Omental fat pad (tissue), 4 donors: ENCODE data around the gene ZNF747. TPM values are rescaled to one million over a fixed set of nuclear protein-coding genes. Genes with fewer than 3 reads are reported as not detected.

Experiments
- ATAC-seq: fragments of 150-250 bp; one replicate; pipeline ENCODE4 v1.9.1; 2016; ENCODE audit warnings: mild to moderate bottlenecking, moderate library complexity; ENCODE audit not compliant: low FRiP score
- DNase-seq: peaks from one replicate; pipeline ENCODE4 v3.0.0-alpha.2; 2019; ENCODE audit warnings: low spot score
- total RNA-seq, 4 donors: library from RNA; depleted of rRNA; stranded (reverse); fragments of >200 nt; gene quantifications; one replicate each; pipeline ENCODE4 v1.1.0, GENCODE V29; 2016
- TF ChIP-seq, protein P1 (sequence below), 3 donors: fragments of 450-650 bp; IDR thresholded peaks; one replicate each; pipeline ENCODE4 v1.5.1; 2016 to 2017; ENCODE audit warnings: antibody characterized with exemption in 3 of 3, mild to moderate bottlenecking in 3 of 3, moderate library complexity in 2 of 3

The ZNF747 gene
- total RNA-seq, 4 donors from 2014 or later, result 7.7 to 12.1 (median 10.4) TPM

DNA sequence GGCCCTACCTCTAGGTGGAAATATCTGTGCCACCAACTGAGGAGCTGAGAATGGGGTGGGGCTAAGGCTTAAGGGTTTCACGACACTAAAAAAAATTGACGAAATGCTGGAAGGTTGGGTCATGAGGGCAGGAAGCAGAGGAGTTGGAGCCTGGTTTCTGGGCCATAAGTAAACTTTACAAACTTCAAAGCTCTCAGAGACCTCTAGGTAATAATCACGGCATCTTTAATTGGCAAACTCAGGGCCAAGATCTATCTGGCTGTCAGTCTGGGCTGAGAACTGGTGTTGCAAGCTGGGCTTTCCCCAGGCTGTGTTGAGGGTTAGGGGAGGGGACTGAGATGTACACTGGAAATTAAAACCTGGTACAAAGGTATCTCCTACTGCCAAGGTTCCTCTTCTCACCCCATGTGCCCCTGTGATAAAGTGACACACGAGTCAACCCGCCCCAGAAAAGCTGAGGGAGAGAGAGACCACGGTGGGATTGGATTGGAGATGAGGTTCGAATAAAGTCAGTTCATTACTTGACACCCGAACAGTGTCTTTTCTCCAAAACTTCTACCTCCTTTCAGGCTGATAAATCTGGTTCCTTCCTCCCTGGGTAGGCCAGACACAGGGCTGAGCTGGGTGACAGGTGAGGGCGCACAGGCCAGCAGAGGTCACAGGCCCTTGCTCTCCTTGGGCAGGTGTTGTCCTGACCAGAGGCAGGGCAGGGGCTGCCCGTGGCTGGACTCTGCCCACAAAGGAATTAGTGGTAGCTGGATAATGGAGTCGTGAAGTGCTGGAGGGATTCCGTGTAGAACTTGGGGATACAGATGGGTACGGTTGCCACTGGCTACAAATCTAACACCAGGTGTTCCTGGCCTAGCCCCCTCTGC, 4.3 kb downstream of the ZNF747 start:
- no peak for ATAC-seq
- TF ChIP-seq, protein P1, sequence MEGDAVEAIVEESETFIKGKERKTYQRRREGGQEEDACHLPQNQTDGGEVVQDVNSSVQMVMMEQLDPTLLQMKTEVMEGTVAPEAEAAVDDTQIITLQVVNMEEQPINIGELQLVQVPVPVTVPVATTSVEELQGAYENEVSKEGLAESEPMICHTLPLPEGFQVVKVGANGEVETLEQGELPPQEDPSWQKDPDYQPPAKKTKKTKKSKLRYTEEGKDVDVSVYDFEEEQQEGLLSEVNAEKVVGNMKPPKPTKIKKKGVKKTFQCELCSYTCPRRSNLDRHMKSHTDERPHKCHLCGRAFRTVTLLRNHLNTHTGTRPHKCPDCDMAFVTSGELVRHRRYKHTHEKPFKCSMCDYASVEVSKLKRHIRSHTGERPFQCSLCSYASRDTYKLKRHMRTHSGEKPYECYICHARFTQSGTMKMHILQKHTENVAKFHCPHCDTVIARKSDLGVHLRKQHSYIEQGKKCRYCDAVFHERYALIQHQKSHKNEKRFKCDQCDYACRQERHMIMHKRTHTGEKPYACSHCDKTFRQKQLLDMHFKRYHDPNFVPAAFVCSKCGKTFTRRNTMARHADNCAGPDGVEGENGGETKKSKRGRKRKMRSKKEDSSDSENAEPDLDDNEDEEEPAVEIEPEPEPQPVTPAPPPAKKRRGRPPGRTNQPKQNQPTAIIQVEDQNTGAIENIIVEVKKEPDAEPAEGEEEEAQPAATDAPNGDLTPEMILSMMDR (IDR thresholded peaks at IDR 0.05), result no peak
- no peak for DNase-seq

- TF ChIP-seq, protein P1 (IDR thresholded peaks at IDR 0.05), result no peak
- DNase-seq, result no peak
- no peak for ATAC-seq
Observed at GRCh38 chr16:30528799-30529457, 5.7 kb downstream of the ZNF747 start.

- ATAC-seq, result peak; percentile 2
- no peak for DNase-seq
- TF ChIP-seq, protein P1 (IDR thresholded peaks at IDR 0.05), result no peak
Observed at GRCh38 chr16:30527635-30528178, 7.0 kb downstream of the ZNF747 start.

GRCh38 chr16:30526823-30527634, 7.6 kb downstream of the ZNF747 start:
- ATAC-seq, result peak; percentile 96
- DNase-seq, result peak; percentile 94
- TF ChIP-seq, protein P1 (IDR thresholded peaks at IDR 0.05), result peak in 1 of 3 donors; percentile 8

DNA sequence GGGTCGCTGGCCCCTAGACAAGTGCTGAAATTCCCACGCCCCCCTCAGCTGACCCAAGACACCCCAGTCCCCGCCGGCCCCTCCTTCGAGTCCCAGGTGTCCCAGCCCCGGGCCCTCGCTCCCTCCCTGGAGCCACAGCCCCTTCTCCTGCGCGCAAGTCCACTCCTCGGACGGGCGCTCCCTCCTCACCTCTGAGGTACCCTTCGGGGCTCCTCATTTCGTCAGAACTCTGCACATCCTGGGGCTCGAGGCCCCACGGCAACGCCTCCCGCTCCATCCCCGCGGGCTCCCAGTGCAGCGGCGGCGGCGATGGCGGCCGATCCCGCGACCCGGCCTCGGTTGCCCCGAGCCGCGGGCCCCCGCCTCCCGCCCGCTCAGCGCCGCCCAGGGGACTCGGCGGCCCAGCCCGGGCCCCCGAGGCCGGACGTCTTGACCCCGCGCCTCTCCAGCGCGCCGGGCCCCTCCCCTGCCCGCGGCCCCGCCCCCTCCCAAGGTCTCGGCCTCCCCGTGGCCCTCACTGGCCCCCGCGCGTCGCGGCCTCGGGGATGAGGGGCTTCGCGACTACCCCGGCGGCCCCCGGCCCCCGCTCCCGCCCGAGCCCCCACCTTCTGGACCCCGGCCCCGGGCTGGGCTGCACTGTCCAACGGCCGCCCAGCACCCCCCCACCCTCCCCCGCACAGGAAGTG, 8.4 kb downstream of the ZNF747 start, which contains the start of gene ZNF768:
Gene ZNF768, minus strand, starts transcription at position 430 of the 686 bp plus-strand sequence. Its CDS starts 153 bp downstream, at position 277.
- TF ChIP-seq, protein P1 (IDR thresholded peaks at IDR 0.05), result no peak
- DNase-seq (no peak), ATAC-seq (peak; percentile 59)

DNA sequence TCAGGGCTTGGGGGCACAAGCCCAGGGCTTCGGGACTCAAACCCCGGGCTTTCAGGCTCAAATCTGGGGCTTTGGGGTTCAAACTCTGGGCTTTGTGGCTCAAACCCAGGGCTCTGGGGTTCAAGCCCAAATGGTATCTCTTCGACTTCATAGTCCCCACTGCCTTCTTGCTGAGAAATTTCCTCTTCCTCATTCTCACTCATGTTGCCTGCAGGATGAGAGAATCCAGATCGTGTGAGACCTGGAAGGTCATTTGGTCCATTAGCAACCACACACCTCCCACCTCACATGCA, 8.9 kb downstream of the ZNF747 start:
- DNase-seq (no peak), ATAC-seq (no peak)
- TF ChIP-seq, protein P1 (IDR thresholded peaks at IDR 0.05), result no peak
